Measurements from ENCODE around the gene ADAMTS13. TPM values are rescaled to one million over a fixed set of nuclear protein-coding genes. Genes with fewer than 3 reads are reported as not detected.

ADAMTS13 gene
- total and polyA plus RNA-seq, 2 donors (not counting 3 experiments of a cell fraction or from before 2014, with no cell fraction given), result 1.5 to 2.5 TPM

- Histone ChIP-seq H3K4me2 (ENCODE audit: insufficient read depth, low read length) (no peak overlapping the region), H2AFZ (ENCODE audit: low read depth, low read length) (no peak overlapping the region), H3K79me2 (ENCODE audit: control insufficient read depth, insufficient read depth, low read length) (no peaks in the 10 kb centered on the region), H3K27me3 (ENCODE audit: control insufficient read depth in 2 of 2, insufficient read depth in 2 of 2, low read length in 2 of 2) (peaks cover 0 to 3% of the 10 kb centered on the region in 2 experiments), H4K20me1 (replicated peaks; ENCODE audit: control insufficient read depth, extremely low read depth, insufficient read depth, low read length) (no peaks in the 10 kb centered on the region), H3K4me1 (ENCODE audit: control insufficient read depth, extremely low read depth, insufficient read depth, low read length) (no peaks in the 10 kb centered on the region), H3K9ac (replicated peaks; ENCODE audit: extremely low read depth, insufficient read depth, low read length) (no peak overlapping the region), H3K9me1 (replicated peaks; ENCODE audit: control insufficient read depth, extremely low read depth, insufficient read depth, low read length) (no peaks in the 10 kb centered on the region), H3K4me3 (replicated peaks in 1 of 3; ENCODE audit: insufficient read depth in 1 of 3, low read depth in 1 of 3, low read length in 3 of 3) (no peak overlapping the region), H3K9me3 (replicated peaks; ENCODE audit: control insufficient read depth, insufficient read depth, low read length) (no peaks in the 10 kb centered on the region), H3K27ac (ENCODE audit: insufficient read depth, low read depth, low read length) (no peak overlapping the region), H3K36me3 (ENCODE audit: control insufficient read depth in 2 of 2, extremely low read depth in 1 of 2, insufficient read depth in 2 of 2, low read length in 2 of 2) (no peaks in the 10 kb centered on the region)
- DNase-seq (ENCODE audit: low read depth, low spot score) (no peak), FAIRE-seq (no peak)
- ChIA-PET POLR2A (no interaction called here), CTCF (no interaction called here)
- TF ChIP-seq POLR2A (IDR thresholded peaks at IDR 0.05; ENCODE audit: low read depth, low read length) (no peak), POLR2AphosphoS5 (IDR thresholded peaks at IDR 0.05; ENCODE audit: insufficient read depth, low read depth, low read length) (no peak), CTCF (IDR thresholded peaks at IDR 0.05; ENCODE audit: extremely low read depth in 1 of 2, insufficient read depth in 1 of 2, low read depth in 1 of 2, low read length in 2 of 2) (no peak), GATA2 (IDR thresholded peaks at IDR 0.05; ENCODE audit: insufficient read depth, insufficient read length, low read depth, low read length) (no peak), JUN (IDR thresholded peaks at IDR 0.05; ENCODE audit: borderline replicate concordance, insufficient read depth, insufficient read length, low read depth) (no peak), MYC (IDR thresholded peaks at IDR 0.05; ENCODE audit: low read depth, low read length) (no peak), FOS (IDR thresholded peaks at IDR 0.05; ENCODE audit: borderline replicate concordance, insufficient read depth, low read length) (no peak), EZH2 (IDR thresholded peaks at IDR 0.05; ENCODE audit: borderline replicate concordance, low read depth, low read length, severe bottlenecking) (no peak), MAX (IDR thresholded peaks at IDR 0.05; ENCODE audit: insufficient read depth, insufficient read length) (no peak)
- BruUV-seq (replicated peaks), result no TSS peak
- intact Hi-C loops (cut with micrococcal nuclease) (no loop called here), dilution Hi-C loops (cut with MboI; ENCODE audit: extremely low pct_ligation_motif_present, low sequenced_read_pairs) (no loop called here)
Measured at GRCh38 chr9:133507246-133507965, 85.2 kb downstream of the ADAMTS13 start.

Data from endothelial cell of umbilical vein (primary cell).